IPS DF 19.7 (cell line): ENCODE measurements around the gene GAPVD1.

Source experiments
- DNase-seq: peaks from one replicate; pipeline ENCODE4 v3.0.0-alpha.2; 2013; ENCODE audit warnings: low read depth, low spot score

The GAPVD1 gene

DNA sequence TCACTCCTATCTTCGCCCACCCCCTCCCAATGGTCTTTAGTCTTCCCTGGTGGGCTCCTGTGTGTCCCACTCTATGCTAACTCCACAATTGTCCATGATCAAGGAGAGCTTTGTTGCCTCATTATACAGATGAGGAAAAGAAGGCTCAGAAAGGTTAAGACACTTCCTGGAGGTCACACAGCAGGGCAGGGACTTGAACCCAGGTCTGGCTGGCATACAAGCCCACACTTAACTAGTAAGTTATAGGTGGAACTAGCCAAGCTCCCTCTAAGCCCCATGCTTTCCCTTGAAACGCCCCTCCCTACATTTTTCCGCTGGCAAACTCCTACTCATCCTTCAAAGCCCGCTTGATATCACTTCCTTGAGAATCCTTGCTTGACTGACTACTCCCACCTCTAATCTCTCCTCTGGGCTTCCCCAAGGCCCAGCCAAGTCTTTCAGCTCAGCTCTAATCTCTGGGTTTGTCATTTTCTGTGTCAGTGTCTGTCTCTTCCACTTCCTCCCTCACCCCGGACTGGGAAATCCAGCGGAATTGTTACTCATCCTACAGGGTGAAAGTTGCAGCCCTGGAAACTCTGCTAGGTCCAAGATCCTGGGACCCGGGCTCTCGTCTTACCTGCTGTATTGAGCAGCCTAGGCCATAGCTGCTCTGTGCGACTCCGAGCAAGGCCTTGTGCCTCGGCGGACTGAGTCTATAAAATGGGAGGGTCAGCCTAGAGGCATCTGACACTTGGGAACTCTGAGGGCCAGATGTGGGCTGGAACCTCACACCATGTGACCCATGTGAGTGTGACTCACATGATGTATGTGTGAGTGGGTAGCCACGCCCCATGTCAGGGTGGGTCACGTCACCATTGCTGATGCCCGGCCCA is 144.5 kb downstream of the GAPVD1 start:
- no peak for DNase-seq

DNA sequence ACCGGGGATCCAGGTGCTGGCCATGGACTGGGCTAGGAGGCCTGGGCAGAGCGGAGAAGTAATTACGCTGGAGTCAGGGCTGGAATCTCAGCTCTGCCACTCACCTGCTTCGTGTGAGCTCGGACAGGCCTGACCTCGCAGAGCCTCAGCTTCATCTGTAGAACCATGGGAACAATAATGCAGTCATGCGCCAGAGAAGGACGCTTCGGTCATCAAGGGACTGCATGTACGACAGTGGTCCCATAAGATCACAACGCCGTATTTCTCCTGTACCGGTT is 145.1 kb downstream of the GAPVD1 start:
- DNase-seq = no peak

DNA sequence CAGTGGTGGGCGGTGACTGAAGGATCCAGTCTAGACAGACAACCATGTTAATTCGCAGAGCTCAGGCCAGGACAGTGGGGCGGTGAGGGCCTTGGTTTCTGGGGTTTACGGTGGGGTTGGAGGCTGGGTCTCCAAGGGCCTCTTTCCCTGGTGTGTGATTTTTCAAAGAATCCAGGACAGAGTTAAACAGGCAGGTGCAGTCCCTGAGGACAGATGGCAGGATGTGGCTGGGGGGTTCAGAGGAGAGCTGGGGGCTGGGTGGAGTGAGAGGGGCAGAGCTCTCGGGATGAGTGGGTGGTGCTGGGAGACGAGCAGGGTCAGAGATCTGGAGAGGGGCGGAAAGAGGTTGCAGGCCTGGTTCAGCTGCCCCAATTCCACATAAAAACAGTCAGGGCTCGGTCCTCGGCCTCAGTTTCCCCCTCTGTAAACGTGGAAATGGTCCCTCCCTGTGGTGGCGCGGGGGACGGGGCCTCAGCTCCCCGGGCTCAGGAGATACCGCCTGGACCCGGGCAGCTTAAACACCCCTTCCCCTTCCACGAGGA is 145.9 kb downstream of the GAPVD1 start:
- no peak for DNase-seq

DNA sequence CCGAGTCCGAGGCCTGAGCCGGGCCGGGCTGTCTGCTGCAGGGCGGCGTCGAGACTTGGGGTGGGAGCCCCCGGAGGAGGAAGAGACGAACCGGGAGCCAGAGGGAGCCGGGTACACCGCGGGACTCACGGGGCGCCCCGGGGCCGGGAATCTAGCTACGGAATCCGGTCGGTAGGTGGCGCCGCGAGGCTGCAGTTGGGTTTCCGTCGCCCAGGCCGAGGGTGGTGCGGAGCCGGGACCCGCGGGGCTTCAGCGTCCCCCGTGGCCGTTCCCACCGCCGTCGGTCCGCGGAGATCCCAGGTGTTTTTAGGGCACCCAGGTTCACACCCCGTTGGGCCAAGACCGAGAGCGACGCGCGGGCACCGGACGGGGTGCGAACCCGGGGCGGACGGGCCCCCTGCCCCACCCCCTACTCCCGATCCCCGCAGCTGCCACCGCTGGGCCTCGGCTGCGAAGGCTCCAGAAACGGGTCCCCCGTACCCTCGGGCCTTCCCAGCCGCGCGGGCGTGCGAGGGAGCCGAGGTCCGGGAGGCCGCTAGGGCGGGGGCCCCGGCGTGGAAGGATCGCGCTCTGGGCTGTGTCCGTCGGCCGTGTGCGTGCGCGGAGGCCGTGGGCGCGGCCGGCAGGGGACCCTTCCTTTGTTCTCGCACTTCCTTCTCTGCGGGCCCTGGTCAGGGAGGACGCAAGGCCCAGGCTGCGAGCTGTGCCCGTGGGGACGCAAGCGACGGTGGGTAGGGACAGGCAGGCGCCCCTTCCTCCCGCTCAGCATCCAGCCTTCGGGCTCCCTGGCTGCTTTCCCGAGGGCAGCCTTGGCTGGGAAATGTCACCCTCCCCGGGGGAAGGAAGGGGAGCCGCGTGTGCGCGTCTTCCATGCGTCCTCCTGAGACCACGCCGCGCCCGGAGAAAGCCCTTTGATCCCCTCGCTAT is 146.6 kb downstream of the GAPVD1 start:
- DNase-seq = no peak

DNA sequence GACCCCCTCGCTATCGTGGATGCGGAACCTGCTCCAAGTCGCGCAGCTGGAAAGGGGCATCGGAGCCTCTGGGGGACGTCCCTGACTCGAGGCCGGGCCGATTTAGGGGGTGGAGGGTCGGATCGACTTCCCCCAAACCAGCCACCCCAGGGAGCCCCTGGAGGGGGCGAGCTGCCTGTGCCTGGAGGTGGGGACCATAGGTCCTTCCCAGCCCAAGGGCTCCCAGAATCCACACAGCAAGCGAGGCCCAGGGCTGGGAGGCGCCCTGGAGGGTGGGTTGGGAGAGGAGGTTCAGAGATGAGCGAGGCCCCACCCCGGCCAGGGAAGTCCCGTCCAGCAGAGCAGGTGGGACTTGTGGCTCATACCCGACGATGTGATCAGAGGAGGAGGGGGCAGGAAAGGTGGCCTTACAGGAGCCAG is 147.6 kb downstream of the GAPVD1 start:
- no peak for DNase-seq

DNA sequence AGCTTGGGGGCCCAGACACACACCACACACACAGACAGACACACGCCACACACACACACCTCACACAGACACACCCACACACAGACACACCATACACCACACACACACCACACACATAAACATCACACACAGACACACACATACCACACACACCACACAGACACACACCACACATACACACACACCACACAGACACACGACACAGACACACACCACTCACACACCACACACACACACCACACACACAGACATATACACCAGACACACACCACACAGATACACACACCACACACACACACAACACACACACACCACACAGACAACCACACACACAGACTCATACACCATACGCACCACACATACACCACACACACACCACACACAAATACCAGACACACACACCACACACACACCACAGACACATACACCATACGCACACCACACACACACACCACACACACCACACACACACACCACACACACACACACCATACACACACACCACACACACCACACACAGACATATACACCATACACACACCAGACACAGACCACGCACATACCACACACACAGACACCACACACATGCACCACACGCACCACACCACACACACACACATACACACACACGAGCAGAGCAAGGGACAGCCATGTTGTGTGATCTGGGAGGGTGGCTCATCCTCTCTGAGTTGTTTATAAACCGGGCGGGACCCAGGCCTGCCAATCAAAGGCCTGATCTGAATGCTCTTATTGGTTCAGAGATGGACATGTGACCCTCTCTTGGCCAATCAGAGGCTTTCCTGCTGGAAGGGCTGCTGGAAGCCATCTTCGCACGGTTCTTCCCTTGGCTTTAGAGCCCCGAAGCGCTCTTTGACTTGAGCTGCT is 148.3 kb downstream of the GAPVD1 start:
- no peak for DNase-seq

DNA sequence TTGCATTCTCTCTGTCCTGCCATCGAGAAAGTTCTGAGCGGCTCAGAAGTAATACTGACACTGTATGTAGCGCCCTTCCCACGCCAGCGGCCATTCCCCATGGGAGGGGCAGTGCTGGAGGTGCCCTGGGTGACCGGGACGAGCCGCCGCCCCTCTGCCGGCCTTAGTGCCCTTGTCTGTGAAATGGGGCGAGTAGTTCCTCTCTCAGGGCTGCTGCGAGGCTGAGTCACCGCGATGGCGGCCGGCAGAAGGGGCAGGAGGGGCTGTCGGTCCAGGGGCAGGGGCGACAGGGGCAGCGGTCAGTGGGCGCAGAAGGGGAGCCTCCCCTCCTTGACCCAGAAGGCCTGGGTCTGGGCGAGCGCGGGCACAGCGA is 148.9 kb downstream of the GAPVD1 start:
- DNase-seq = no peak

DNA sequence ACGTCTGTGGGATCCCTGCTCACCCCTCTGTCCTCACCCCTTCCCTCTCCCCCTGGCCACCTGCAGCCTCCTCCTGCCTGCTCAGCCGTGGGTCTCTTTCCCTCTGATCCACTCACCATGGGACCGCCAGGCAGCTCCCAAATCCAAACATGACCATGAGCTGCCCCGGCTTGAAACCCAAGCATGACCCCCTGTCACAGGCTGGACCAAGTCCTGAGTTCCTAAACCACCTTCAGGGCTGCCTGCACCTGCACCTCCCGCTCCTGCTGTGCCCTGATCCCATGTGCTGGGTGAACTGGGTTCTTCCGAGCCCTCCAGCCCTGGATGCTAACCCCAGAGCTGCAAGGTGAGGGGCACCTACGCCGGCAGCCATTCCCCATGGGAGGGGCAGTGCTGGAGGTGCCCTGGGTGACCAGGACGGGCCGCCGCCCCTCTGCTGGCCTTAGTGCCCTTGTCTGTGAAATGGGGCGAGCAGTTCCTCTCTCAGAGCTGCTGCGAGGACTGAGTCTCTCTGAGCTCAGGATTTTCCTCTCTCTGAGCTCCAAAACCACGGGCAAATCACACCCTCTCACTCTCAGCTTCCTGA is 149.6 kb downstream of the GAPVD1 start:
- no peak for DNase-seq

DNA sequence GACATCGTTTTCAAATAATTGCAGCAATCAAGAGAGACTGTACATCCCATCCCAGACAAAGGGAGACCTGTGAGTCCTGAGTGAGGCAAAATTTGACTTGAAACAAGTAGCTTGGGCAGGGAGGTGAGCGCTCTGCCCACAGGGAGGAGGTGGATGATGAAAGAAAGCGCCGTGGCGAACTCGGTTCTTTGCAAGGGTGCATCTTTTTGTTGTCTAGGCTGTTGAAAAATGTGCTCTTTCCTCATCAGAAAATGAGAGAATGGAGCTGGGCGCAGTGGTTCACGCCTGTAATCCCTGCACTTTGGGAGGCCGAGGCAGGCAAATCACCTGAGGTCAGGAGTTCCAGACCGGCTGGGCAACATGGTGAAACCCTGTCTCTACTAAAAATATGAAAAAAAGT is 150.5 kb downstream of the GAPVD1 start:
- no peak for DNase-seq

DNA sequence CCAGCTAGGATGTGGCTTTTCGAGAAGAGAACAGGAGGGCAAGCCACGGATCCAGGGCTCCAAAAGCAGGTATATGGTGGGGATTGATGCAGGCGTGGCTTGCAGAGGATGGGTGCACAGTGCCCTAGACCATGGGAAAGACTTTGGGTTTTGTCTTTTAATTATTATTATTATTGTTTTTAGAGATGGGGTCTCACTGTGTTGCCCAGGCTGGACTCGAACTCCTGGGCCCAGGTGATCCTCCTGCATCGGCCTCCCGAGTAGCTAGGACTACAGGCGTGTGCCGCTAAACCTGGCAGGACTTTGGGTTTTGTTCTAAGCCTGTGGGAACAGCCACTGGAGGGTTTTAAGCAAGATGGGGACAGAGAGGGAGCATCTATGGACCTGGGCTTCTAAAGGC is 152.0 kb downstream of the GAPVD1 start:
- DNase-seq = no peak

DNA sequence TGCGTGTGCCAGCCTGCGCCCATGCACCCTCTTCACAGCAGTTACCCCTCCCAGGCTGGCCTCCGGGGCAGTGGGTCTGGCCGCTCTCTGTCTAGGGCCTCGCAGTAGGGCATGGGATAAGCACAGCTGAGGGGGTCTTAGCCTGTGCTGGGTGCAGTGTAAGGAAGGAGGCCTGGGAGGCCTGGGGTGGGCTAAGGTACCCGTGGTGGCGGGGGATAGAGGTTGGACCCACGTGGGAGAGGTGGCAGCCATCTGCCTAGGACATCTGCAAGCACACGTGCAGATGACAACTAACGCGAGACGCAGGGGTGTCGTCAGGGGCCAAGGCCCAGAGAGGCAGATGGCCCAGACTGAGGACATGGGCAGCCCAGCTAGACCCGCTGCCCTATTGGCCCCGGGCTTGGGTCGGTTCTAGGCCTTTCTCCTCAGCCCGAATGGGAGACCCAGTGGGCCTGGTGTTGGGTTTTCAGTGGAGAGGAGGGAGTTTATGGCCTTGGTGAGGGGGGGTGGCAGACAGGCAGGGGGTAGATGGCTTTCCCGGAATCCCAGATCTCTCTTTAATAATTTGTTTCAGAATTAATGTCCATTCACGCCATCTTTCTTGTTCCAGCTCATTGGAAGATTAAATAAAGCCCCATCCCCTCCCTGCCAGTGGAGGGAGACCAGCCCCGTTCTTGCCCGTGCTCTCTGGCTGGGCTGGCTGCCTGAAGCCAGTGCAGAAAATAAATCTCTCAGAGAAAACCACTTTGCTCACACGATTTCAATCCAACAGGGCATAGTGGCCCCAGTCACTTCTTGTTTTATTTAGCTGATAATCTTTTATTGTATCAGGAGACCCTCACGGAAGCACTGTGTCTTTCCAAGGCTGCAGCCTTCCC is 154.2 kb downstream of the GAPVD1 start:
- no peak for DNase-seq

DNA sequence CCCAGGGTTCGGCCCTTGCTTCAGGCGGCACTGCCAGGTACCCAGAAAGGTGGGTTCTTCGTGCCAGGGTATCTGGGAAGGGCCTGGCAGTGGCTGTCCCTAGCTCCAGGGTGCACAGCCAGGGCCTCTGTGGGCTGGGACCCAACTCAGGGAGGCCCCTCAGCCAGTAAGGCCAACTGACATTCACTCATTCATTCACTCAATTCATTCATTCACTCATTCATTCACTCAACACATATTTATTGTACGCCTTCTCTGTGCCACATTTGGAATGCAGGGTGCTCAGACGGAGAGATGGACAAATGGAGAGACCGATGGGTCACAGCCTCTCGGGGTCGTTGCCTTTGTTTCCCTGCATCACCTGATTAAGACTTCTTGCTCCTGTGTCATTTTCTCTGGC is 154.9 kb downstream of the GAPVD1 start:
- DNase-seq = no peak
